Measurements from ENCODE around the gene SLC22A23. TPM values are rescaled to one million over a fixed set of nuclear protein-coding genes. Genes with fewer than 3 reads are reported as not detected.

The SLC22A23 gene
- total RNA-seq, 1 donor from 2014 or later, result 18.7 TPM

- H3K36me3 ChIP-seq (ENCODE audit: control insufficient read depth, insufficient read depth, low read length), result peaks cover 15% of the 10 kb centered on the region
- TF ChIP-seq CTCF (IDR thresholded peaks at IDR 0.05; ENCODE audit: insufficient read depth, low read length, severe bottlenecking), result no peak
- H3K27me3 ChIP-seq (ENCODE audit: control insufficient read depth, insufficient read depth, low read length), result no peaks in the 10 kb centered on the region
- no peak for DNase-seq (ENCODE audit: low read depth)
- FAIRE-seq, result no peak
- H3K4me3 ChIP-seq (ENCODE audit: low read depth, low read length), result no peak overlapping the region
Measured at GRCh38 chr6:3280091-3280490, 176.8 kb downstream of the SLC22A23 start.

GRCh38 chr6:3278691-3279090 lies 178.2 kb downstream of the SLC22A23 start:
- no peaks in the 10 kb centered on the region for H3K27me3 ChIP-seq (ENCODE audit: control insufficient read depth, insufficient read depth, low read length)
- H3K36me3 ChIP-seq (ENCODE audit: control insufficient read depth, insufficient read depth, low read length), result peaks cover 9% of the 10 kb centered on the region
- TF ChIP-seq CTCF (IDR thresholded peaks at IDR 0.05; ENCODE audit: insufficient read depth, low read length, severe bottlenecking), result no peak
- no peak overlapping the region for H3K4me3 ChIP-seq (ENCODE audit: low read depth, low read length)
- FAIRE-seq, result no peak
- DNase-seq (ENCODE audit: low read depth), result no peak

- H3K36me3 ChIP-seq (ENCODE audit: control insufficient read depth, insufficient read depth, low read length), result peaks cover 5% of the 10 kb centered on the region
- FAIRE-seq (no peak), DNase-seq (ENCODE audit: low read depth) (no peak)
- no peak for TF ChIP-seq CTCF (IDR thresholded peaks at IDR 0.05; ENCODE audit: insufficient read depth, low read length, severe bottlenecking)
- H3K27me3 ChIP-seq (ENCODE audit: control insufficient read depth, insufficient read depth, low read length), result no peaks in the 10 kb centered on the region
- no peak overlapping the region for H3K4me3 ChIP-seq (ENCODE audit: low read depth, low read length)
Measured at GRCh38 chr6:3277851-3278416, 178.9 kb downstream of the SLC22A23 start.

GRCh38 chr6:3277251-3277650 lies 179.6 kb downstream of the SLC22A23 start:
- no peak for DNase-seq (ENCODE audit: low read depth)
- TF ChIP-seq CTCF (IDR thresholded peaks at IDR 0.05; ENCODE audit: insufficient read depth, low read length, severe bottlenecking), result no peak
- FAIRE-seq, result no peak
- H3K27me3 ChIP-seq (ENCODE audit: control insufficient read depth, insufficient read depth, low read length), result no peaks in the 10 kb centered on the region
- H3K4me3 ChIP-seq (ENCODE audit: low read depth, low read length), result no peak overlapping the region
- peaks cover 4% of the 10 kb centered on the region for H3K36me3 ChIP-seq (ENCODE audit: control insufficient read depth, insufficient read depth, low read length)

- peaks cover 4% of the 10 kb centered on the region for H3K36me3 ChIP-seq (ENCODE audit: control insufficient read depth, insufficient read depth, low read length)
- FAIRE-seq, result no peak
Measured at GRCh38 chr6:3276174-3277167, 180.4 kb downstream of the SLC22A23 start.

More at GRCh38 chr6:3276174-3277167, 180.4 kb downstream of the SLC22A23 start:
- no peak for TF ChIP-seq CTCF (IDR thresholded peaks at IDR 0.05; ENCODE audit: insufficient read depth, low read length, severe bottlenecking)
- no peak overlapping the region for H3K4me3 ChIP-seq (ENCODE audit: low read depth, low read length)
- H3K27me3 ChIP-seq (ENCODE audit: control insufficient read depth, insufficient read depth, low read length), result no peaks in the 10 kb centered on the region
- DNase-seq (ENCODE audit: low read depth), result no peak

Data from bronchial epithelial cell (primary cell).